Suprapubic skin (tissue), 4 donors: ENCODE data around the gene BLTP3A.
"Not testable (repeated sequence)": the region's sequence is repeated elsewhere in the genome, so short reads cannot be mapped to it uniquely, and the experiment has no call there.

Source experiments
- EP300 ChIP-seq: sonication (generic); formaldehyde crosslinking; IDR thresholded peaks from one replicate; pipeline ENCODE4 v1.6.1; 2017; ENCODE audit warnings: antibody characterized with exemption
- POLR2A ChIP-seq, 2 donors: fragments of 450-650 bp; IDR thresholded peaks; one replicate each; pipeline ENCODE4 v1.6.1; 2017; ENCODE audit warnings: antibody characterized with exemption in 2 of 2, mild to moderate bottlenecking in 2 of 2, moderate library complexity in 2 of 2
- POLR2AphosphoS5 ChIP-seq, 3 donors: sonication (generic); formaldehyde crosslinking; IDR thresholded peaks; one replicate each; pipeline ENCODE4 v1.6.1; 2017; ENCODE audit warnings: antibody characterized with exemption in 3 of 3
- TF ChIP-seq, protein P1 (sequence below), 2 donors: fragments of 200-600 bp in 1 of 2; fragments of 450-650 bp in 1 of 2; sonication (generic) in 1 of 2; IDR thresholded peaks; one replicate each; pipeline ENCODE4 v1.5.1; 2016 to 2019; ENCODE audit warnings: antibody characterized with exemption in 2 of 2, mild to moderate bottlenecking in 1 of 2, moderate library complexity in 1 of 2

DNA sequence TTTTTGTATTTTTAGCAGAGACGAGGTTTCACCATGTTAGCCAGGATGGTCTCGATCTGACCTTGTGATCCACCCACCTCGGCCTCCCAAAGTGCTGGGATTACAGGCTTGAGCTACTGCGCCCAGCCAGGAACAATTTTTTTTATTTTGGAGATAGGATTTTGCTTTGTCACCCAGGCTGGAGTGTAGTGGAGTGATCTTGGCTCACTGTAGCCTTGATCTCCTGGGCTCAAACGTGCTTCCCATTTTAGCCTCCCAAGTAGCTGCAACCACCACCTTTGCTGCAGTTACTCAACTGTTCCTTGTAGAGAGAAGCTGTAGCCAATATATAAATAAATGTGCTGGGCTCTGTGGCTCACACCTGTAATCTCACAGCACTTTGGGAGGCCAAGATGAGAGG, 30.2 kb upstream of the BLTP3A start:
- not testable (repeated sequence) for TF ChIP-seq POLR2A (IDR thresholded peaks at IDR 0.05); EP300; POLR2AphosphoS5 (IDR thresholded peaks at IDR 0.05)
- TF ChIP-seq, protein P1, sequence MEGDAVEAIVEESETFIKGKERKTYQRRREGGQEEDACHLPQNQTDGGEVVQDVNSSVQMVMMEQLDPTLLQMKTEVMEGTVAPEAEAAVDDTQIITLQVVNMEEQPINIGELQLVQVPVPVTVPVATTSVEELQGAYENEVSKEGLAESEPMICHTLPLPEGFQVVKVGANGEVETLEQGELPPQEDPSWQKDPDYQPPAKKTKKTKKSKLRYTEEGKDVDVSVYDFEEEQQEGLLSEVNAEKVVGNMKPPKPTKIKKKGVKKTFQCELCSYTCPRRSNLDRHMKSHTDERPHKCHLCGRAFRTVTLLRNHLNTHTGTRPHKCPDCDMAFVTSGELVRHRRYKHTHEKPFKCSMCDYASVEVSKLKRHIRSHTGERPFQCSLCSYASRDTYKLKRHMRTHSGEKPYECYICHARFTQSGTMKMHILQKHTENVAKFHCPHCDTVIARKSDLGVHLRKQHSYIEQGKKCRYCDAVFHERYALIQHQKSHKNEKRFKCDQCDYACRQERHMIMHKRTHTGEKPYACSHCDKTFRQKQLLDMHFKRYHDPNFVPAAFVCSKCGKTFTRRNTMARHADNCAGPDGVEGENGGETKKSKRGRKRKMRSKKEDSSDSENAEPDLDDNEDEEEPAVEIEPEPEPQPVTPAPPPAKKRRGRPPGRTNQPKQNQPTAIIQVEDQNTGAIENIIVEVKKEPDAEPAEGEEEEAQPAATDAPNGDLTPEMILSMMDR (IDR thresholded peaks at IDR 0.05): not testable (repeated sequence)
